Osteocyte (in vitro differentiated cells): Measurements from ENCODE around the gene FAM228B. TPM values are rescaled to one million over a fixed set of nuclear protein-coding genes. Genes with fewer than 3 reads are reported as not detected.

Source experiments
- DNase-seq: peaks from one replicate; pipeline ENCODE4 v3.0.0; 2021; ENCODE audit warnings: mixed read lengths; ENCODE audit not compliant: unreplicated experiment; ENCODE audit errors: extremely low spot score
- H3K27ac Mint-ChIP-seq: one replicate; pipeline ENCODE4 v1.8.0; 2021; ENCODE audit warnings: mild to moderate bottlenecking, mixed read lengths; ENCODE audit not compliant: unreplicated experiment
- H3K27me3 Mint-ChIP-seq: one replicate; pipeline ENCODE4 v1.8.0; 2021; ENCODE audit warnings: mixed read lengths; ENCODE audit not compliant: unreplicated experiment
- H3K36me3 Mint-ChIP-seq: one replicate; pipeline ENCODE4 v1.8.0; 2021; ENCODE audit warnings: mixed read lengths; ENCODE audit not compliant: unreplicated experiment
- H3K4me1 Mint-ChIP-seq: one replicate; pipeline ENCODE4 v1.8.0; 2021; ENCODE audit warnings: mixed read lengths; ENCODE audit not compliant: unreplicated experiment
- H3K4me3 Mint-ChIP-seq: one replicate; pipeline ENCODE4 v1.8.0; 2021; ENCODE audit warnings: mild to moderate bottlenecking, moderate library complexity, mixed read lengths; ENCODE audit not compliant: unreplicated experiment
- H3K9me3 Mint-ChIP-seq: one replicate; pipeline ENCODE4 v1.8.0; 2021; ENCODE audit warnings: mixed read lengths; ENCODE audit not compliant: unreplicated experiment
- CTCF ChIP-seq: fragments of 200-600 bp; sonication (generic); IDR thresholded peaks from 2 replicates; pipeline ENCODE4 v1.5.0; 2021; ENCODE audit warnings: antibody characterized with exemption, mild to moderate bottlenecking, moderate library complexity
- total RNA-seq: library from RNA; stranded (reverse); gene quantifications from 2 replicates; pipeline ENCODE4 v1.2.1, GENCODE V29; 2021

The FAM228B gene
- total RNA-seq, 1 donor from 2014 or later, result 19.5 TPM

- Mint-ChIP-seq H3K36me3 (no peaks in the 10 kb centered on the region), H3K27ac (no peak overlapping the region), H3K9me3 (no peaks in the 10 kb centered on the region), H3K4me3 (no peak overlapping the region), H3K27me3 (no peaks in the 10 kb centered on the region), H3K4me1 (no peaks in the 10 kb centered on the region)
- DNase-seq, result no peak
- no peak for TF ChIP-seq CTCF
Observed at GRCh38 chr2:24181849-24182248, 58.6 kb downstream of the FAM228B start.

GRCh38 chr2:24182507-24182906 is 59.2 kb downstream of the FAM228B start:
- Mint-ChIP-seq H3K27me3 (no peaks in the 10 kb centered on the region), H3K4me1 (no peaks in the 10 kb centered on the region), H3K27ac (no peak overlapping the region), H3K36me3 (peaks cover 3% of the 10 kb centered on the region), H3K9me3 (peaks cover 5% of the 10 kb centered on the region), H3K4me3 (no peak overlapping the region)
- DNase-seq, result no peak
- TF ChIP-seq CTCF, result no peak

- DNase-seq, result no peak
- no peaks in the 10 kb centered on the region for H3K4me1 Mint-ChIP-seq
- no peaks in the 10 kb centered on the region for H3K27me3 Mint-ChIP-seq
- no peak overlapping the region for H3K4me3 Mint-ChIP-seq
- peaks cover 6% of the 10 kb centered on the region for H3K36me3 Mint-ChIP-seq
- TF ChIP-seq CTCF, result no peak
- peaks cover 10% of the 10 kb centered on the region for H3K9me3 Mint-ChIP-seq
- H3K27ac Mint-ChIP-seq, result no peak overlapping the region
Observed at GRCh38 chr2:24183366-24184069, 60.2 kb downstream of the FAM228B start.

GRCh38 chr2:24189551-24189950 is 66.3 kb downstream of the FAM228B start:
- no peaks in the 10 kb centered on the region for H3K4me1 Mint-ChIP-seq
- H3K27me3 Mint-ChIP-seq, result peaks cover 4% of the 10 kb centered on the region
- no peak for TF ChIP-seq CTCF
- H3K36me3 Mint-ChIP-seq, result peaks cover 7% of the 10 kb centered on the region
- DNase-seq, result no peak
- no peak overlapping the region for H3K4me3 Mint-ChIP-seq
- H3K27ac Mint-ChIP-seq, result no peak overlapping the region
- peaks cover 10% of the 10 kb centered on the region for H3K9me3 Mint-ChIP-seq

GRCh38 chr2:24190503-24190902 is 67.2 kb downstream of the FAM228B start:
- Mint-ChIP-seq H3K36me3 (peaks cover 7% of the 10 kb centered on the region), H3K4me1 (no peaks in the 10 kb centered on the region), H3K4me3 (no peak overlapping the region), H3K27ac (no peak overlapping the region), H3K9me3 (peaks cover 10% of the 10 kb centered on the region), H3K27me3 (peaks cover 4% of the 10 kb centered on the region)
- no peak for DNase-seq
- TF ChIP-seq CTCF, result no peak
